VCaP (cell line): ENCODE measurements around the gene FOSL2.

Experiments used
- H3K27ac ChIP-seq: fragments of 450-650 bp; 2 replicates; pipeline ENCODE4 v1.5.1; 2017
- CTCF ChIP-seq: fragments of 450-650 bp; conservative IDR thresholded peaks from 2 replicates; pipeline ENCODE4 v1.5.1; 2017; ENCODE audit warnings: mild to moderate bottlenecking, moderate library complexity

Gene FOSL2

GRCh38 chr2:28445448-28446258 is 53.0 kb downstream of the FOSL2 start:
- no peak overlapping the region for H3K27ac ChIP-seq
- TF ChIP-seq CTCF: no peak

GRCh38 chr2:28446531-28446930 is 53.9 kb downstream of the FOSL2 start:
- no peak overlapping the region for H3K27ac ChIP-seq
- TF ChIP-seq CTCF: no peak

DNA sequence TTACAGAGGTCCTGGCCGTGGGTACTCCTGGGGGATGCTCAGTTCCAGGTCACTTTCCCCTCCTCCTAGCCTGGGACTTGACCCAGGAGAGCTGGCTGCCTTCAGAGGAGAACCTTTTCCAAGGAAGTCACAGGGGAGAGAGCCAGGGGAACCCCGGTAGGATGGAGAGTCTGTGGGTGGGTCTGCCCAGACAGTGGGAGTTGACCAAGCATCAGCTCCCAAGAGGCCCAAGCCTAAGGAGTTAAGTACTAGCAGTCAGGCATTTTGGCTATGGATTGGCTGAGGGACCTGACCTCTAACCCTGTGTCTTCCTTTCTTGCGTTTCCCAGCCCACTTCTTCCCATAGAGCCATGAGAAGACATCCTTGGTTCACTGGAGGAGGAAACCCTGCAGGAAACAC is 54.4 kb downstream of the FOSL2 start:
- TF ChIP-seq CTCF: no peak
- no peak overlapping the region for H3K27ac ChIP-seq

- TF ChIP-seq CTCF: no peak
- no peak overlapping the region for H3K27ac ChIP-seq
Observed at GRCh38 chr2:28447943-28448792, 55.5 kb downstream of the FOSL2 start.

DNA sequence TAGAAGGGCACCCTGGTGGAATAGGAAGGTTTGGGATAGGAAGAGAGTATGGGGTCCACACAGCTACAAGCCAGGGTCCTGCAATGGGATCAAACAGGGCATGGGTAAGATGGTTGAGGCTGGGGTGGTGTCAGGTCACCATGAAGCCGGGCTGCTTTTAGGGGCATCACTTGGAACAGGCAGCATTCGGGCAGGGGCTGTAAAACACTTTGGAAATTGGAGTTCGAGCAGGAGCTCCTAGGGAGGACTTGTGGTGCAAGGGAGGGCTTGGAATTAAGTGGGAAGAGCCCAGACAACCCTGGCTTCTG is 56.1 kb downstream of the FOSL2 start:
- no peak overlapping the region for H3K27ac ChIP-seq

GRCh38 chr2:28449126-28449487 is 56.4 kb downstream of the FOSL2 start:
- TF ChIP-seq CTCF: no peak
- H3K27ac ChIP-seq: no peak overlapping the region

More for the DNA sequence above, 56.1 kb downstream of the FOSL2 start:
- no peak for TF ChIP-seq CTCF

DNA sequence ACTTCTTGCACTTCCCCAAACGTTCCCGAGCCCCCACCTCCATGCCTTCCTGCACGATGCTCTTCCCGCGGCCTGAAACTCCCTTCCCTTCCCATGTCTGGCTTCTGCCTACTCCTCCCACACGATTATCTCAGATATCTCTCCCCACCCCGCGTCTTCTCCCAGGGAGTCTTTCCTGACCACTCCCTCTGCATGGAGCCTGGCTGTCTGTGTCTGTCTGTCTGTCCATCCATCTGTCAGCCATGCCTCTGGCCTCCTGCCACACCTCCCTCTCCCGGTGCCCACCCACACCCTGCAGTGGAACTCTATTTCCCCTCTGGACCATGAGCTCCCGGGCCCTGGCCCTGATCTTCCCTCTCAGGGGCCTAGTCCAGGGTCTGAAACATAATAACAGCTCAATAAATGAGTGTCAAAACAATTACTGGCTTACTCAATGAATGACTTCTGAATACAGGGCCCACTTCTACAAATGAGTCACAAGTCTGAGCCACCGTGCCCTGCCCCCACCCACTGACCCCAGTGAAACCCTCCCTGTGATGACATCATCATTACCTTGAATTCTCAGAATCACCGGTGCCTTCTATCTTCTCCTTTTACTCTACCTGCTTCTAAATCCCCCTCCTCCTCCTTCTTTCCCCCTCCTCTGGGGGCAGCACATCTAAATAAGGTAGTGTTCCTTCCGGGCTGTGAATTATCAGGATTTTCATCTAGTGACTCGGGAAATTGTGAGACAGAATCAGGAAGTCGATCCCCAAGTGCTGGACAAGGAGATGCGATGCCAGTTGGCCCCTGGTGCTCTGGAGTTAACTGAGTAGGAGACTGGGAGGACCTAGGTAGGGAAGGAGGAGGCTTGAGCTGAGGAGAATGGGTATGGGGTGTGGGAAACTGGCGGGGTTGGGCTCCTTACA is 57.1 kb downstream of the FOSL2 start:
- TF ChIP-seq CTCF: no peak
- no peak overlapping the region for H3K27ac ChIP-seq
